ENCODE data around the gene CYBB. TPM values are rescaled to one million over a fixed set of nuclear protein-coding genes. Genes with fewer than 3 reads are reported as not detected.

CYBB gene
- total and polyA plus RNA-seq, 10 donors, result 30.5 to 231 (median 163) TPM

DNA sequence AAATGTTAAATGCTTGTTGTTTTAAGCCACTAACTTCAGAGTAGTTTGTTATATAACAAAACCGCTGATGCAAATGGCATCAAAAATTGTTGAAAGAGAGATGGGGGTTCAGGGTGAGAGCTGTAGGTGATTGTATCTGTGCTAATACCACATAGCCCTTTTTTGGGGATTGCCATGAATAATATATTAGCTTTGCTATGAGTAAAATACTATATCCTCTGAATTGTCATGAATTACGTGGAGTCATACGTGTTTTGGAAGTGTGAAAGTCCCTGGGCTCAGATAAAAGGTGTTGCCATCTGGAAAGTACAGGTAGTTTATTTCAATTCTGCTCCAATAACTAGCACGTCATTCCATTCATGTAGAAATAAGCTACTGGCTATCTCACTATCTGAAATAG lies 36.9 kb downstream of the CYBB start:
- H3K4me1 ChIP-seq, result peaks cover 0 to 51% (median 22%) of the 10 kb centered on the region in 6 donors
- H3K9me3 ChIP-seq, result no peaks in the 10 kb centered on the region
- peaks cover 0 to under 1% (median 0%) of the 10 kb centered on the region in 6 donors for H3K36me3 ChIP-seq
- peaks cover 0 to 7% (median 0%) of the 10 kb centered on the region in 7 donors for H3K27me3 ChIP-seq (replicated peaks in 1 of 7)
- intact Hi-C loops (cut with DNase I; ENCODE audit: low total_unique reads), result no loop called here
- TF ChIP-seq POLR2AphosphoS5 (IDR thresholded peaks at IDR 0.05) (no peak), POLR2A (IDR thresholded peaks at IDR 0.05) (no peak)
- TF ChIP-seq, protein P1, sequence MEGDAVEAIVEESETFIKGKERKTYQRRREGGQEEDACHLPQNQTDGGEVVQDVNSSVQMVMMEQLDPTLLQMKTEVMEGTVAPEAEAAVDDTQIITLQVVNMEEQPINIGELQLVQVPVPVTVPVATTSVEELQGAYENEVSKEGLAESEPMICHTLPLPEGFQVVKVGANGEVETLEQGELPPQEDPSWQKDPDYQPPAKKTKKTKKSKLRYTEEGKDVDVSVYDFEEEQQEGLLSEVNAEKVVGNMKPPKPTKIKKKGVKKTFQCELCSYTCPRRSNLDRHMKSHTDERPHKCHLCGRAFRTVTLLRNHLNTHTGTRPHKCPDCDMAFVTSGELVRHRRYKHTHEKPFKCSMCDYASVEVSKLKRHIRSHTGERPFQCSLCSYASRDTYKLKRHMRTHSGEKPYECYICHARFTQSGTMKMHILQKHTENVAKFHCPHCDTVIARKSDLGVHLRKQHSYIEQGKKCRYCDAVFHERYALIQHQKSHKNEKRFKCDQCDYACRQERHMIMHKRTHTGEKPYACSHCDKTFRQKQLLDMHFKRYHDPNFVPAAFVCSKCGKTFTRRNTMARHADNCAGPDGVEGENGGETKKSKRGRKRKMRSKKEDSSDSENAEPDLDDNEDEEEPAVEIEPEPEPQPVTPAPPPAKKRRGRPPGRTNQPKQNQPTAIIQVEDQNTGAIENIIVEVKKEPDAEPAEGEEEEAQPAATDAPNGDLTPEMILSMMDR (IDR thresholded peaks at IDR 0.05 in 8 of 11, conservative IDR thresholded peaks at IDR 0.05 in 3 of 11), result no peak
- no peak for DNase-seq
- 63 to 85% (median 73%) methylated on average over 4 of the region's 4 CpGs for WGBS, 5 donors
- H3K4me3 ChIP-seq, result no peak overlapping the region
- H3K27ac ChIP-seq, result peak overlapping the region in 5 of 8 donors; percentile 38 to 60 (median 52)

DNA sequence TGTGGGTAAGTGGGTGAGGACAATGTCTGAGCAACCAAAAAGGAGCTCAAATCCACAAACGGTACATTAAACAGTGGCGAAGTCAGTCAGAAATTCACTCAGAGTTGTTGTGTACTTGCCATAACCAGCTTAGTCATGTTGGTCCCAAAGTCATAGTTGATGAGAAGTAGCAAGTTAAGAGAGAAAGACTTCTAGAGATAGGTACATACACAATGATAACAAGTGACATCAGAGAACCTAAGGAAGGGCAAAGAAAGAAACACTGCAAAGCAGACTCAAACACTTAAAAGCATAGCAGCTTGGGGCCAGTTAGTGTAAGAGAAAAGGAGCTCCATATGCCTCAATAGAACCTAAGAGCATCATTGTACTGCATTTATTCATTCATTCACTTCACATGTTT lies 37.3 kb downstream of the CYBB start:
- no peaks in the 10 kb centered on the region for H3K36me3 ChIP-seq
- H3K4me1 ChIP-seq, result peaks cover 0 to 48% (median 22%) of the 10 kb centered on the region in 6 donors
- intact Hi-C loops (cut with DNase I; ENCODE audit: low total_unique reads), result no loop called here
- no peaks in the 10 kb centered on the region for H3K9me3 ChIP-seq
- 71 to 88% (median 85%) methylated on average over 2 of the region's 2 CpGs for WGBS, 5 donors
- peak overlapping the region in 5 of 8 donors; percentile 38 to 60 (median 52) for H3K27ac ChIP-seq
- TF ChIP-seq POLR2A (IDR thresholded peaks at IDR 0.05), result no peak
- TF ChIP-seq, protein P1 (IDR thresholded peaks at IDR 0.05 in 8 of 11, conservative IDR thresholded peaks at IDR 0.05 in 3 of 11), result no peak
- H3K27me3 ChIP-seq (replicated peaks in 1 of 7), result peaks cover 0 to 7% (median 0%) of the 10 kb centered on the region in 7 donors
- H3K4me3 ChIP-seq, result peak overlapping the region in 1 of 8 donors; percentile 21
- DNase-seq, result no peak

DNA sequence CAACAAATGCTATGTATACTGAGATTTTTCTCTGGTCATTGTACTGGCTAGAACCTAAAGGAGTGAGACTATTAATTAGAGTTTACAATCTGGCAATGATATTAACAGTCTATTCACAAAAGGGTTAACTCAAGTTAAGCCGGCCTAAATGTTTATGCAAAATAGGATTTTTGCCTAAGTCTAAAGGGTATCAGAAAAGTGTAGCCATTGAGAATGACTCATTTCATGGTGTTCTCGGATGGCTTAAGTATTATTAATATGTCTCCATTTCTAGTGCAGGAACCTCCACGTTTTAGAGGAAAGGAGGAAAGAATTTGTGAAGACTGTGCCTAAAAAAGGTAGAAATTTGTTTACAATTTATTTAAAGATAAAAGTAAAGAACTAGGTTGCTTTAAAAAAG lies 37.7 kb downstream of the CYBB start:
- WGBS, 5 donors, result 31 to 45% (median 37%) methylated on average over 3 of the region's 3 CpGs
- DNase-seq, result no peak
- Histone ChIP-seq H3K9me3 (no peaks in the 10 kb centered on the region), H3K27me3 (replicated peaks in 1 of 7) (peaks cover 0 to 7% (median 0%) of the 10 kb centered on the region in 7 donors), H3K36me3 (no peaks in the 10 kb centered on the region), H3K4me3 (peak overlapping the region in 2 of 8 donors; percentile 1 to 21), H3K27ac (peak overlapping the region in 5 of 8 donors; percentile 38 to 60 (median 52)), H3K4me1 (peaks cover 0 to 44% (median 18%) of the 10 kb centered on the region in 6 donors)
- no peak for TF ChIP-seq POLR2A (IDR thresholded peaks at IDR 0.05)
- TF ChIP-seq POLR2AphosphoS5 (IDR thresholded peaks at IDR 0.05), result no peak
- TF ChIP-seq, protein P1 (IDR thresholded peaks at IDR 0.05 in 8 of 11, conservative IDR thresholded peaks at IDR 0.05 in 3 of 11), result no peak
- intact Hi-C loops (cut with DNase I; ENCODE audit: low total_unique reads), result no loop called here

DNA sequence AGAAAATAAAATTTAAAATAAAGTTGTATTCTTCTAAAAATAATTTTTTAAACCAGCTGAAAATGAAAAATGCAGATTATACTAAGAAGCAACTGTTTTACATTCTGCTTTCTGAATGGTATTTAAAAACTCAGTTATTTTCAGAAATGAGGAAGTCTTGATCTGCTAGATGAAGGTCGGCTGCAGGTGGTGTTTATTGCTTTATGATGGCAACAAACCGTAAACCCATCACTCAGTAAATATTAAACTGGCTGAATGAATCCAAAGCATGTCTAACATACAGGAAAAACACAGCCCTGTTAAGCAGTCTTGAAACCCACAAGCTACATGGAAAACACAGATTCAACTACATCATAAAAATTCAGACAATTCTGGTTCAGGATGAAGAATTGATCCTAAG lies 38.2 kb downstream of the CYBB start:
- H3K4me1 ChIP-seq, result peaks cover 0 to 39% (median 15%) of the 10 kb centered on the region in 6 donors
- intact Hi-C loops (cut with DNase I; ENCODE audit: low total_unique reads), result no loop called here
- H3K27ac ChIP-seq, result peak overlapping the region in 5 of 8 donors; percentile 38 to 60 (median 52)
- WGBS, 5 donors, result 25 to 45% (median 37%) methylated on average over 2 of the region's 2 CpGs
- H3K36me3 ChIP-seq, result no peaks in the 10 kb centered on the region
- TF ChIP-seq, protein P1 (IDR thresholded peaks at IDR 0.05 in 8 of 11, conservative IDR thresholded peaks at IDR 0.05 in 3 of 11), result no peak
- TF ChIP-seq POLR2AphosphoS5 (IDR thresholded peaks at IDR 0.05) (no peak), POLR2A (IDR thresholded peaks at IDR 0.05) (no peak)
- DNase-seq, result no peak
- H3K27me3 ChIP-seq (replicated peaks in 1 of 7), result peaks cover 0 to 7% (median 0%) of the 10 kb centered on the region in 7 donors
- no peaks in the 10 kb centered on the region for H3K9me3 ChIP-seq
- H3K4me3 ChIP-seq, result peak overlapping the region in 2 of 8 donors; percentile 1 to 21
